ENCODE results near the gene MZB1.

MZB1 gene

DNA sequence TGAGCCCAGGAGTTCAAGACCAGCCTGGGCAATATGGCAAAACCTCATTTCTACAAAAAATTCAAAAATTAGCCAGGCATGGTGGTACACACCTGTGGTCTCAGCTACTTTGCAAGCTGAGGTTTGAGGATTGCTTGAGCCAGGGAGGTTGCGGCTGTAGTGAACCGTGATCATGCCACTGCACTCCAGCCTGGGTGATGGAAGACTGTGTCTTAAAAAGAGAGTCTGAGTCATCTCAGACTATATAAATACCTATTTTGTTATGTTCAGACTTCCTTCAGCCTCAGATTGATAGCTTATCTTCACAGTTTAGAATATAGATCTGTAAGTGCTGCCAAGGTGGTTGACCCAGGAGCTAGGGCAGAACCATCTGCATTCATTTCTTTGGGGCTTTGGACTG lies 49.7 kb downstream of the MZB1 start:
- no peak for DNase-seq

Data from hypothalamus (tissue), 51 donors.